BE2C (cell line): ENCODE results near the gene NPS.

Experiments
- DNase-seq: peaks from one replicate; pipeline ENCODE4 v3.0.0-alpha.2; 2020
- H3K27me3 ChIP-seq: fragments of 250-450 bp; sonication (Bioruptor Pico); 2 replicates; pipeline ENCODE4 v1.5.1; 2020; ENCODE audit warnings: mild to moderate bottlenecking
- H3K36me3 ChIP-seq: fragments of 250-450 bp; sonication (Bioruptor Pico); 2 replicates; pipeline ENCODE4 v1.5.1; 2020; ENCODE audit warnings: mild to moderate bottlenecking
- H3K4me1 ChIP-seq: fragments of 250-450 bp; sonication (Bioruptor Pico); 2 replicates; pipeline ENCODE4 v1.5.1; 2020
- H3K4me3 ChIP-seq: 2 replicates; pipeline ENCODE4 v1.5.1; 2011; ENCODE audit warnings: low read depth, low read length
- H3K9me3 ChIP-seq: fragments of 250-450 bp; sonication (Bioruptor Pico); 2 replicates; pipeline ENCODE4 v1.5.1; 2020
- CTCF ChIP-seq: IDR thresholded peaks from 2 replicates; pipeline ENCODE4 v1.5.1; 2012; ENCODE audit warnings: mild to moderate bottlenecking, low read depth, low read length

Gene NPS

GRCh38 chr10:127537924-127538323 is 11.2 kb upstream of the NPS start:
- H3K4me3 ChIP-seq = no peak overlapping the region
- H3K4me1 ChIP-seq = no peaks in the 10 kb centered on the region
- no peaks in the 10 kb centered on the region for H3K27me3 ChIP-seq
- DNase-seq = no peak
- no peaks in the 10 kb centered on the region for H3K9me3 ChIP-seq
- no peak for TF ChIP-seq CTCF
- no peaks in the 10 kb centered on the region for H3K36me3 ChIP-seq

GRCh38 chr10:127548022-127548421 is 1.1 kb upstream of the NPS start:
- Histone ChIP-seq H3K4me3 (no peak overlapping the region), H3K9me3 (no peaks in the 10 kb centered on the region), H3K36me3 (no peaks in the 10 kb centered on the region), H3K4me1 (no peaks in the 10 kb centered on the region), H3K27me3 (no peaks in the 10 kb centered on the region)
- no peak for DNase-seq
- TF ChIP-seq CTCF = no peak

- Histone ChIP-seq H3K4me3 (no peak overlapping the region), H3K27me3 (no peaks in the 10 kb centered on the region), H3K36me3 (no peaks in the 10 kb centered on the region), H3K4me1 (no peaks in the 10 kb centered on the region), H3K9me3 (no peaks in the 10 kb centered on the region)
- TF ChIP-seq CTCF = no peak
- no peak for DNase-seq
Measured at GRCh38 chr10:127550861-127551260, 1.8 kb downstream of the NPS start.

- TF ChIP-seq CTCF = no peak
- no peaks in the 10 kb centered on the region for H3K4me1 ChIP-seq
- no peak for DNase-seq
- no peaks in the 10 kb centered on the region for H3K27me3 ChIP-seq
- no peak overlapping the region for H3K4me3 ChIP-seq
- H3K36me3 ChIP-seq = no peaks in the 10 kb centered on the region
- H3K9me3 ChIP-seq = no peaks in the 10 kb centered on the region
Measured at GRCh38 chr10:127552446-127552845, 3.3 kb downstream of the NPS start.

- no peak for DNase-seq
- Histone ChIP-seq H3K27me3 (no peaks in the 10 kb centered on the region), H3K4me3 (no peak overlapping the region), H3K36me3 (no peaks in the 10 kb centered on the region), H3K9me3 (no peaks in the 10 kb centered on the region), H3K4me1 (no peaks in the 10 kb centered on the region)
- no peak for TF ChIP-seq CTCF
Measured at GRCh38 chr10:127553417-127553816, 4.3 kb downstream of the NPS start.

GRCh38 chr10:127556916-127557315 is 7.8 kb downstream of the NPS start:
- H3K4me3 ChIP-seq = no peak overlapping the region
- H3K9me3 ChIP-seq = no peaks in the 10 kb centered on the region
- H3K4me1 ChIP-seq = no peaks in the 10 kb centered on the region
- TF ChIP-seq CTCF = no peak
- H3K36me3 ChIP-seq = no peaks in the 10 kb centered on the region
- H3K27me3 ChIP-seq = no peaks in the 10 kb centered on the region
- no peak for DNase-seq
